GM23338 (cell line): Measurements from ENCODE around the gene DDTL. TPM values are rescaled to one million over a fixed set of nuclear protein-coding genes. Genes with fewer than 3 reads are reported as not detected.
"Not testable (repeated sequence)": the region's sequence is repeated elsewhere in the genome, so short reads cannot be mapped to it uniquely, and the experiment has no call there.

Experiments used
- ATAC-seq: fragments of 200-7000 bp; cut with Tn5 transposase; 3 replicates; pipeline ENCODE4 v1.9.1; 2020
- DNase-seq: peaks from one replicate; pipeline ENCODE4 v3.0.0-alpha.2; 2015; ENCODE audit warnings: low spot score
- H2AFZ ChIP-seq: fragments of 200-600 bp; sonication (generic); 2 replicates; pipeline ENCODE4 v1.8.0; 2016; ENCODE audit warnings: antibody characterized with exemption, mild to moderate bottlenecking, moderate library complexity
- H3F3A ChIP-seq: fragments of 200-600 bp; sonication (generic); replicated peaks from 2 replicates; pipeline ENCODE4 v1.8.0; 2017; ENCODE audit warnings: antibody characterized with exemption, mixed run types, low read depth
- H3K27ac ChIP-seq: fragments of 200-600 bp; sonication (generic); 2 replicates; pipeline ENCODE4 v1.6.1; 2016; ENCODE audit warnings: low read depth
- H3K27me3 ChIP-seq: fragments of 200-600 bp; sonication (generic); 2 replicates; pipeline ENCODE4 v1.8.0; 2016; ENCODE audit warnings: mild to moderate bottlenecking, mixed run types, moderate library complexity; ENCODE audit not compliant: insufficient read depth
- H3K36me3 ChIP-seq: fragments of 200-600 bp; sonication (generic); 2 replicates; pipeline ENCODE4 v1.8.0; 2016; ENCODE audit warnings: mild to moderate bottlenecking; ENCODE audit not compliant: insufficient read depth
- H3K4me1 ChIP-seq: fragments of 200-600 bp; sonication (generic); 2 replicates; pipeline ENCODE4 v1.8.0; 2016; ENCODE audit warnings: mild to moderate bottlenecking, moderate library complexity; ENCODE audit not compliant: insufficient read depth
- H3K4me2 ChIP-seq: fragments of 200-600 bp; sonication (generic); 2 replicates; pipeline ENCODE4 v1.7.1; 2017; ENCODE audit warnings: mixed run types
- H3K4me3 ChIP-seq: fragments of 200-600 bp; sonication (generic); 2 replicates; pipeline ENCODE4 v1.6.1; 2016; ENCODE audit warnings: mixed run types
- H3K79me2 ChIP-seq: fragments of 200-600 bp; sonication (generic); replicated peaks from 2 replicates; pipeline ENCODE4 v1.8.0; 2017; ENCODE audit warnings: mild to moderate bottlenecking; ENCODE audit not compliant: insufficient read depth
- H3K9me2 ChIP-seq: fragments of 200-600 bp; sonication (generic); 2 replicates; pipeline ENCODE4 v1.8.0; 2017; ENCODE audit not compliant: insufficient read depth
- H4K20me1 ChIP-seq: fragments of 200-600 bp; sonication (generic); replicated peaks from 2 replicates; pipeline ENCODE4 v1.8.0; 2017; ENCODE audit warnings: mild to moderate bottlenecking; ENCODE audit not compliant: insufficient read depth
- H3K27ac Mint-ChIP-seq: 2 replicates; pipeline ENCODE4 v1.8.0; 2020; ENCODE audit warnings: inconsistent platforms, mild to moderate bottlenecking, moderate library complexity, mixed read lengths
- H3K27me3 Mint-ChIP-seq: 3 replicates; pipeline ENCODE4 v1.8.0; 2022; ENCODE audit warnings: low read depth, mild to moderate bottlenecking, moderate library complexity, mixed read lengths, inconsistent platforms; ENCODE audit not compliant: insufficient read depth, poor library complexity
- H3K36me3 Mint-ChIP-seq: 3 replicates; pipeline ENCODE4 v1.8.0; 2021; ENCODE audit warnings: low read depth, mild to moderate bottlenecking, inconsistent platforms, moderate library complexity, mixed read lengths
- H3K4me1 Mint-ChIP-seq: 3 replicates; pipeline ENCODE4 v1.8.0; 2020; ENCODE audit warnings: mild to moderate bottlenecking, inconsistent platforms, mixed read lengths
- H3K4me3 Mint-ChIP-seq: 3 replicates; pipeline ENCODE4 v1.8.0; 2021; ENCODE audit warnings: moderate library complexity, mild to moderate bottlenecking, inconsistent platforms, mixed read lengths
- H3K9me3 Mint-ChIP-seq: 3 replicates; pipeline ENCODE4 v1.8.0; 2020; ENCODE audit warnings: moderate library complexity, mild to moderate bottlenecking, inconsistent platforms, mixed read lengths
- polyA plus RNA-seq: library from polyadenylated mRNA; unstranded; fragments of >200 nt; fragmentation: Nextera tagmentation; extraction: Ambion mirVana; gene quantifications from 2 replicates; pipeline ENCODE4 v1.2.1, GENCODE V29; 2016
- total RNA-seq: library from RNA; depleted of rRNA; stranded (reverse); fragments of >200 nt; shearing (Covaris generic); gene quantifications from 2 replicates; pipeline ENCODE4 v1.2.3, GENCODE V29; 2014

Gene DDTL
- total and polyA plus RNA-seq, 2 experiments from 2014 or later: 2.1 to 3.7 TPM

DNA sequence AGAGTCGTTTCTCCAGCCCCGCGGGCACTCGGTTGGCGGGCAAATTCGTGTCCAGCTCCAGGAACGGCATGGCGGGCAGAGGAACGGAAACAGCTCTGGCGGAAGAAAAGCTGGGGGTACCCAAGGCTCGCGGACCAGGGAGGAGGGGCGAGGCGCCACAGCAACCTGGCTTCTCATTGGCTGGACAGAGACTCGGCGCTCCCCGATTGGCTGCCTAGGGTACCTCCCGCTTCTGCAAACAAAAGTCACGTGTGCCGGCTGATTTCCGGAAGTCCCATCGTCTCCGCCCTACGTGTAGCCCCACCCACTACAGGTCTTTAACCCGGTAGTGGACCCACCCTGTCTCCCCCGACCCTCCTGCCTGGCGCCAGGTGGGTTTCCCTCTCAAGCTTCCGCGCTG is 7.7 kb downstream of the DDTL start, which contains the start of gene DDT:
TSS of gene DDT (minus strand) at position 97 of the 400 bp plus-strand sequence. CDS start at position 70, 27 bp downstream.
- H3K4me1 Mint-ChIP-seq, H3F3A ChIP-seq, DNase-seq, H3K9me3 Mint-ChIP-seq, H3K27ac Mint-ChIP-seq, H3K27me3 Mint-ChIP-seq, H4K20me1 ChIP-seq, H3K36me3 ChIP-seq, H3K4me3 Mint-ChIP-seq, H3K9me2 ChIP-seq, H3K4me1 ChIP-seq, H3K4me3 ChIP-seq, H3K27ac ChIP-seq, H3K79me2 ChIP-seq, H2AFZ ChIP-seq, H3K27me3 ChIP-seq, H3K4me2 ChIP-seq: not testable (repeated sequence)
- peak; percentile 92 for ATAC-seq
- H3K36me3 Mint-ChIP-seq: peaks cover 25% of the 10 kb centered on the region

DNA sequence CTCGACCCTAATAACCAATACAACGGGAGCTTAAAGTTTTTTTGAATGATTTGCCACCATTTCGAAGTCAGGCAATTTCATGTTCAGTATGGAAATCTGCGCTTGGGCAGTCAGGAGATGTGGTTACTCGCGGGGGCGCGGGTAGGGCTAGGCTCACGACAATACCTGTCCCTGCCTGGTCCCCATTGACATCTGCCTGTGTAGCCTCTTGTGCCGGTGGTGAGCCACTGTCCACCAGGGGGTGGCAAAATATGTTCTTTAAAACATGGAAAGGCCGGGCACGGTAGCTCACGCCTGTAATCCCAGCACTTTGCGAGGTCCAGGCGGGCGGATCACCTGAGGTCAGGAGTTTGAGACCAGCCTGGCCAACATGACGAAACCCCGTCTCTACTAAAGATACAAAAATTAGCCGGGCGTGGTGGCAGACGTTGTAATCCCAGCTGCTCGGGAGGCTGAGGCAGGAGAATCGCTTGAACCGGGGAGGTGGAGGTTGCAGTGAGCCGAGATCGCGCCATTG is 8.2 kb downstream of the DDTL start:
- not testable (repeated sequence) for H4K20me1 ChIP-seq, H3K4me2 ChIP-seq, H3K9me3 Mint-ChIP-seq, H3K27me3 ChIP-seq, H3K27me3 Mint-ChIP-seq, H3K4me1 ChIP-seq, H3K79me2 ChIP-seq, H2AFZ ChIP-seq, H3K36me3 ChIP-seq, H3K27ac ChIP-seq, H3K4me3 ChIP-seq, H3F3A ChIP-seq, H3K9me2 ChIP-seq, H3K27ac Mint-ChIP-seq, H3K4me1 Mint-ChIP-seq, H3K4me3 Mint-ChIP-seq, DNase-seq
- H3K36me3 Mint-ChIP-seq: peaks cover 20% of the 10 kb centered on the region
- ATAC-seq: peak; percentile 39

DNA sequence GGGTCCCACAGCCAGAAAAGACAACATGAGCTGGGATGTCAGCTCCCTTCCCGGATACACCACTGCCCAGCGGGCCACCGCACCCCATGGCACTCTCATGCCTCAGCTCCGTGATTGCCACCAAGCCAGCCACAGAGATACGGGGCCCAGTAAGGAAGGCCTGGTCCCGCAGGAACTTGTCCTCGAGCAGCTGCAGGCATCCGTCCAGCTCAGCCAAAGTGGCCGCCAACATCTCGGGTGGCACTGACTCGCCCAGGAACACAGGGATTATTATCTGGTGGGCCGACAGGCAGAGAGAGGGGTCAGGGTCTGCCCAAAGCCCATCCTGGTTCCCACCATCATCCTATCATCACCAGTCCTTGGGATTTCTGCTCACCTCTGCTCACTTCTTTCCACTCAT is 10.6 kb downstream of the DDTL start:
- H3K4me3 Mint-ChIP-seq, H3K79me2 ChIP-seq, H3K4me1 ChIP-seq, H3K4me2 ChIP-seq, H4K20me1 ChIP-seq, H3K27me3 Mint-ChIP-seq, DNase-seq, H3K4me1 Mint-ChIP-seq, H3K9me2 ChIP-seq, H3K27ac ChIP-seq, H3K36me3 ChIP-seq, H2AFZ ChIP-seq, H3K4me3 ChIP-seq, H3K27me3 ChIP-seq, H3K27ac Mint-ChIP-seq, H3F3A ChIP-seq, ATAC-seq, H3K9me3 Mint-ChIP-seq, H3K36me3 Mint-ChIP-seq: not testable (repeated sequence)

DNA sequence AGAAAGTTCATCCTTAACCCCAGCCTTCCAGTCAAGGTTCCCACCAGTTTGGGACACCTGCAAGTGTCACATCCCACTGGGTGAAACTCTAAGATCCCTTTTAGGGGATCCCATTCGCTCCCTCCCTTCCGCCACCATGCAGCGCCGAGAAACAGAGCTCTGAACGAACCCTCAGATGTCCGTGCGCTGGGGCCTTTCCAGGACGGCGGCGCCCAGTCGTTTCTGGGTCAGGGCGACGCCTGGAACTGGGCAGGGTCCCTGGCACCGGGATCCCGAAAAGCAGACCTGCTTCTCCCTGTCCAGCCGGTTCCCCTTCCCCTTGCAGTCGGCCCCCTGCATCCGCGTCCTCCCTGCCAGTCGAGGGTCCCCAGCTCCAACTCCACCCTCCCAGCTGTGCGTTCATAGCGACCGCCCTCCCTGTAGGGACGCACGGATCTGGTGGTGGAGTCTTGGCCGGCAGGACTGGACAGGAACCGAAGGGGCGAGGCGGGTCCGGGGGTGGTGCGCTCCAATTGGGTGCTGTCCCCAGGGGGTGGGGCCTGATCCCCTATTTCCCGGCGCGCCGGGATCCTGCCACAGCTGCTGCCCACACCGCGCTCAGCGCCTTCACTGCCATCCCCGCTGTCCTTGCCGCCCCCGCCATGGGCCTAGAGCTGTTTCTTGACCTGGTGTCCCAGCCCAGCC is 13.0 kb downstream of the DDTL start, which contains the start of gene GSTT2:
TSS of gene GSTT2 (plus strand) at position 578 of the 684 bp plus-strand sequence.
- H4K20me1 ChIP-seq, H3K9me2 ChIP-seq, H3K27me3 ChIP-seq, H3K27ac ChIP-seq, H3K27me3 Mint-ChIP-seq, H3K27ac Mint-ChIP-seq, H3K36me3 Mint-ChIP-seq, H3K4me3 Mint-ChIP-seq, H3K4me3 ChIP-seq, H3F3A ChIP-seq, H3K4me2 ChIP-seq, H3K4me1 Mint-ChIP-seq, H3K4me1 ChIP-seq, H3K79me2 ChIP-seq, H3K9me3 Mint-ChIP-seq, H2AFZ ChIP-seq, H3K36me3 ChIP-seq, DNase-seq: not testable (repeated sequence)
- ATAC-seq: peak; percentile 66

DNA sequence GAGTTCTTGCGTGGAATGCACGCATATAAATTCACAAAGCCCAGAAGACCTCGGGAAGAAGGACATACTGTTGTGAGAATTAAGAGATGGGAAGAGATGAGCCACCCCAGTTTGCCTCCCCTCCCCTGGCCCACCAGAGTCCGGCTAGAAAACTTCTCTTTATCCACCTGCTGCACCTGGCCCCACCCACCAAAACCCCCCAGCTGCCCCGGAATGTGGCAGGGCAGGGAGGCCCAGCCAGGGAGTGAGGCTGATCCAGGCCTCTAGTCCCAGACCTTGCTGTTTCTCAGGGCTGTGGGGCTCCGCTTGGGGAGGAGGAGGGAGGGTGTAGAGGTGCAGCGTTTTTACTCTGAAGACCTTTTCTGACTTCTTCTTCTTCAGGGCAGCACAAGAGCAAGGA is 13.9 kb downstream of the DDTL start:
- ATAC-seq, H3K4me2 ChIP-seq, H3K9me2 ChIP-seq, H2AFZ ChIP-seq, H3K79me2 ChIP-seq, H3K4me1 ChIP-seq, H3K9me3 Mint-ChIP-seq, H3K36me3 ChIP-seq, H4K20me1 ChIP-seq, DNase-seq, H3F3A ChIP-seq, H3K27ac ChIP-seq, H3K27me3 ChIP-seq, H3K36me3 Mint-ChIP-seq, H3K27me3 Mint-ChIP-seq, H3K4me3 ChIP-seq, H3K27ac Mint-ChIP-seq, H3K4me1 Mint-ChIP-seq, H3K4me3 Mint-ChIP-seq: not testable (repeated sequence)
